Measurements from ENCODE around the gene FLYWCH2. TPM values are rescaled to one million over a fixed set of nuclear protein-coding genes. Genes with fewer than 3 reads are reported as not detected.
"Not testable (repeated sequence)": the region's sequence is repeated elsewhere in the genome, so short reads cannot be mapped to it uniquely, and the experiment has no call there.

FLYWCH2 gene
- polyA plus RNA-seq, 1 donor from 2014 or later = 20.8 TPM

DNA sequence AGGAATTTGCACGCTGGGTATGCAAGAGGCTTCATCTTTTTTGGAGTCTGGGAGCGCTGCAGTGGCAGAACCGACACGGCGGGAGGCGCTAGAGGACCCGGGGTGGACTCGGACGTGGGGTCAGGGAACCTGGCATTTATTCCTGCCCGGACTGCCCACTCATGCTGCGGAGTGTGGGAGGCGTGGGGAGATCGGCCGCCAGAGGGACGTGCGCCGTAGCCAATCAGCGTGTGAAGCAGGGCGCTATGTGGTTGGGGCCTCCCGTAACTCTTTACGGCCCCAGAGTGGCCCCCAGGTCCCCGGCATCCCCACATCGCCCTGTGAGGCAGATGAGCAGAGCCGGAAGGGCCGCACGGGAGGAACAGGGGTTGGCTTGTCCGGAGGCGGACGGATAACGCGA, 11.2 kb downstream of the FLYWCH2 start:
- no peaks in the 10 kb centered on the region for H3K36me3 Mint-ChIP-seq
- H3K9me3 Mint-ChIP-seq = no peaks in the 10 kb centered on the region
- no peak overlapping the region for H3K4me3 Mint-ChIP-seq
- H3K27ac Mint-ChIP-seq = no peak overlapping the region
- peaks cover 6% of the 10 kb centered on the region in 3 donors for H3K4me1 Mint-ChIP-seq
- no peaks in the 10 kb centered on the region for H3K27me3 Mint-ChIP-seq

DNA sequence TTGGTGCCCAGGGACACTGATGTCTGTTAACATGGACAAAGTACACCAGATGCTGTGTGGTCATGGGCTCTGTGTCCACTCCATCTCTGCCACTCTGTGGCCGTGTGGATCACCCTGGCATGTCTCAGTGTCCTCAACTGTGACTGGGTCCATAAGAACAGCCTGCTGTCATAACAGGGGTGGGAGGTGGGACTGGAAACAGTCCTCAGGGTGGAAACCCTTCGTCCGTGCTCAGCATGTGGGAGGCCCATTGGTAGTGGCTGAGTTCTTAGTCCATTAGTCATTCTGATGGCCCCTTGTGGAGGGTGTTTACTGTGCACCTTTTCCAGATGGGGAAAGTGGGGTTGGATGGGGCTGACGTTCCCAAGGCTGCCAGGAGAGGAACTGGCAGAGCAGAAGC, 12.8 kb downstream of the FLYWCH2 start:
- H3K4me3 Mint-ChIP-seq = no peak overlapping the region
- H3K27ac Mint-ChIP-seq = no peak overlapping the region
- H3K36me3 Mint-ChIP-seq = no peaks in the 10 kb centered on the region
- peaks cover 6% of the 10 kb centered on the region in 3 donors for H3K4me1 Mint-ChIP-seq
- H3K9me3 Mint-ChIP-seq = no peaks in the 10 kb centered on the region
- H3K27me3 Mint-ChIP-seq = no peaks in the 10 kb centered on the region

DNA sequence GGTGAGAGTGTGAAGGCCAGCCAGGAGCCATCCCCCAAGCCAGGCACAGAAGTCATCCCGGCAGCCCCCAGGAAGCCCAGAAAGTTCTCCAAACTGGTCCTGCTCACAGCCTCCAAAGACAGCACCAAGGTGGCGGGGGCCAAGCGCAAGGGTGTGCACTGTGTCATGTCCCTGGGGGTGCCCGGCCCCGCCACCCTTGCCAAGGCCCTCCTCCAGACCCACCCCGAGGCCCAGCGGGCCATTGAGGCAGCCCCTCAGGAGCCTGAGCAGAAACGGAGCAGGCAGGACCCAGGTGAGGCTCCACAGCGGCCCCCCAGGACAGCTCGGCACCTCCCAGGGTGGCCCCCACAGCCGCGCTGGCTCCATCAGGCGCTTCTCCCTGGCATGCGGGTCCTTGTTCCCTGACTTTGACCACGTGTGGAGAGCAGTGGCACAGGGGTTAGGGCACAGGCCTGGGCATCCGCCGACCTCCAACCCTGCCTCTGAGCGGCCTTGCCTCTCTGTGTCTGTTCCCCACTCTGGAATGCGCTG, 13.5 kb downstream of the FLYWCH2 start:
- Mint-ChIP-seq H3K9me3 (no peaks in the 10 kb centered on the region), H3K4me1 (peaks cover 6% of the 10 kb centered on the region in 3 donors), H3K4me3 (peak overlapping the region in 1 of 4 donors; percentile 79), H3K27me3 (no peaks in the 10 kb centered on the region), H3K36me3 (no peaks in the 10 kb centered on the region), H3K27ac (peak overlapping the region in 2 of 3 donors; percentile 78 to 91)

DNA sequence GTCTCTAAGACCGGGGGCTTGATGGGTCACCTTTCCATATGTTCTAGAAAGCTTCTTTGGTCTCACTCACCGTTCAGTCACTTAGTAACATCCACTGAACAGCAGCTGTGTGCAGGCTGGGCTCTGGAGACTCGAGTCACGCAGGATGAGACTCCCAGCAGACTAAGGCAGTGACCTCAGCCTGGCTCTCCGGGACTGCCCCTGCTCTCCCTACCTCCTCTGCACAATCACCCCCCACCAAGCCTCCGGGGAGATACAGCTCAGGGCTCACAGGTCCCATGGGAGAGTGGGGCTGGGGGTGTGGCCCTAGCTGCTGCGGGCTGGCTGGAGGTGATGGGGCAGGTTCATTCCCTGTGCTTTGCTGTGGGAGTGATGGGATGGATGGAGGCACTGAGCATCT, 14.1 kb downstream of the FLYWCH2 start:
- H3K4me1 Mint-ChIP-seq = peaks cover 6% of the 10 kb centered on the region in 3 donors
- peak overlapping the region in 3 of 4 donors; percentile 75 to 79 (median 79) for H3K4me3 Mint-ChIP-seq
- peak overlapping the region in 2 of 3 donors; percentile 78 to 91 for H3K27ac Mint-ChIP-seq
- H3K36me3 Mint-ChIP-seq = no peaks in the 10 kb centered on the region
- H3K9me3 Mint-ChIP-seq = no peaks in the 10 kb centered on the region
- H3K27me3 Mint-ChIP-seq = no peaks in the 10 kb centered on the region

DNA sequence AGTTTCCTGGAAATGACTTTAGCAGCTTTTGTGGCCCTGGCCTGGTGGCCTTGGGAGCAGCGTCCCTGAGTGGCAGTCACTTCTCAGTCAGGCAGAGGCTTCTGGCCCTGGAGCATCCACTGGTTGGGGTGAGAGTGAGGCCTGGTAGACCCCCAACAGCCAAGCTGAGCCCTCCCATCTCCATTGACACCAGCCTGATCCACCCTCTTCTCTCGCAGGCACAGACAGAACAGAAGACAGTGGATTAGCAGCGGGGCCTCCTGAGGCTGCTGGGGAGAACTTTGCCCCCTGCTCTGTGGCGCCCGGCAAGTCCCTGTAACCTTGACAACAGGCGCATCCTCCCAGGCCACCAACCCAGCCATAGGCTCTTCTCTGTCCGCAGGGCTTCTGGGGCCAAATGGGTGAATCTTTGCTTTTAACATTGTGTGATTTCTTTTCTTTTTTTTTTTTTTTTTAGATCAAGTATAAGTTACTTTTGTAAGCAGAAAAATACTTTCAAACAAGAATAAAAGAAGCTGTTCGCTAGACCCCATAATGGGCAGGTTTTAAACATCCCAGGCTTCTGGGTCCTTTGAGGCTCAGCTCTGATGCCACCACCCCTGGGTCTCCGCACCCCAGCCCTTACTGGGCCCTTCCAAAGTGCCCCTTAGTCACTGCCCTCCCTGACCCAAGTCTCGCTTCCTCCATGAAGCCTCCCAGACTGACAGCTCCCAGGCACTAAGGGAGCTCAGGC, 16.0 kb downstream of the FLYWCH2 start:
- no peaks in the 10 kb centered on the region for H3K9me3 Mint-ChIP-seq
- H3K27me3 Mint-ChIP-seq = no peaks in the 10 kb centered on the region
- no peak overlapping the region for H3K4me3 Mint-ChIP-seq
- no peaks in the 10 kb centered on the region for H3K36me3 Mint-ChIP-seq
- H3K4me1 Mint-ChIP-seq = peaks cover 6 to 10% (median 9%) of the 10 kb centered on the region in 3 donors
- no peak overlapping the region for H3K27ac Mint-ChIP-seq

DNA sequence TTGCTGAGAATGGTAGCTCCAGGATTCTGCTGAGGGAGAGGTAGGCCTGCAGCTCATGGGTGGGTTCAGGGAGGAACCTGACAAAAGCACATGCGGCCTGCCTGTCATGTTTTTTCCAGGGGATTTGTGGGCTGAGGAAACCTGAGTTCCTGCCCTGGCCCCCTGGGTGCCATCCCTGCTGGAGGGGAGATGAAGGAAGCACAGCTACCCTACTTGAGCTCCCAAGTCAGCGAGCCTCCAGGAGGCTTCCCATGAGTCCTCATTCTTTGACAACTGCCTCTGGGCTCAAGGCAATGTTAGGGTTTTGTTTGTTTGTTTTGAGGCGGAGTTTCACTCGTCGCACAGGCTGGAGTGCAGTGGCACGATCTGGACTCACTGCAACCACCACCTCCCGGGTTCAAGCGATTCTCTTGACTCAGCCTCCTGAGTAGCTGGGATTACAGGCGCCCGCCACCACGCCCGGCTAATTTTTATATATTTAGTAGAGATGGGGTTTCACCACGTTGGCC, 16.6 kb downstream of the FLYWCH2 start:
- H3K36me3 Mint-ChIP-seq = no peaks in the 10 kb centered on the region
- H3K4me1 Mint-ChIP-seq = peaks cover 6 to 12% (median 11%) of the 10 kb centered on the region in 3 donors
- no peak overlapping the region for H3K27ac Mint-ChIP-seq
- no peak overlapping the region for H3K4me3 Mint-ChIP-seq
- H3K27me3 Mint-ChIP-seq = no peaks in the 10 kb centered on the region
- H3K9me3 Mint-ChIP-seq = no peaks in the 10 kb centered on the region

DNA sequence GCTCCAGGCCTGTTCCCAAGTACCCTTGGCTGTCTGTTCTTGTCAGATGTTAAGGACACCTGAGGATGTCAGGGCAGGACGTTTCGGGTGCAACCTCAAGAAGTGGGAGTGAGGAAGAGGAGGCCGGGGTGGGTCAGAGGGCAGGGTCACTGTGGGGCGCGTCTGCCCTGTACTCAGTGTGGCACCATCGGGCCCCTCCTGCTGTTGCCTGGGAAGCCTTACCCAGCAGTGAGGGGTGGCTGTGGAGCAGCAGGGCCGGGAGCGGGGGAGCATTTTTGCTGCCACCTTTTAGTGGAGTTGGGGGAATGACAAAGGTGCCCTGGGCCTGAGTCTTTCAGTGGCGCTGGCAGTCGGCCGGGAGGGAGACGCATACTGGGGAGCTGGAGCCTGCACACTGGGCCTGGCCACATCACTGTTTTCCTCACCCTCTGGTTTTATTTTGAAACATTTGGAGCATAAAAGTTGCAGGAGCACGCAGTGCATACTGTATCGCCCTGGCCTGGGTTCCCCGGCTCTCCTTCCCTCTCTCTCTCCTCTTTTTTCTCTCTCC, 17.6 kb downstream of the FLYWCH2 start:
- Mint-ChIP-seq H3K4me1 (peaks cover 6 to 12% (median 11%) of the 10 kb centered on the region in 3 donors), H3K27me3 (no peaks in the 10 kb centered on the region), H3K36me3 (no peaks in the 10 kb centered on the region), H3K27ac (no peak overlapping the region), H3K4me3 (peak overlapping the region in 1 of 4 donors; percentile 52), H3K9me3 (no peaks in the 10 kb centered on the region)

DNA sequence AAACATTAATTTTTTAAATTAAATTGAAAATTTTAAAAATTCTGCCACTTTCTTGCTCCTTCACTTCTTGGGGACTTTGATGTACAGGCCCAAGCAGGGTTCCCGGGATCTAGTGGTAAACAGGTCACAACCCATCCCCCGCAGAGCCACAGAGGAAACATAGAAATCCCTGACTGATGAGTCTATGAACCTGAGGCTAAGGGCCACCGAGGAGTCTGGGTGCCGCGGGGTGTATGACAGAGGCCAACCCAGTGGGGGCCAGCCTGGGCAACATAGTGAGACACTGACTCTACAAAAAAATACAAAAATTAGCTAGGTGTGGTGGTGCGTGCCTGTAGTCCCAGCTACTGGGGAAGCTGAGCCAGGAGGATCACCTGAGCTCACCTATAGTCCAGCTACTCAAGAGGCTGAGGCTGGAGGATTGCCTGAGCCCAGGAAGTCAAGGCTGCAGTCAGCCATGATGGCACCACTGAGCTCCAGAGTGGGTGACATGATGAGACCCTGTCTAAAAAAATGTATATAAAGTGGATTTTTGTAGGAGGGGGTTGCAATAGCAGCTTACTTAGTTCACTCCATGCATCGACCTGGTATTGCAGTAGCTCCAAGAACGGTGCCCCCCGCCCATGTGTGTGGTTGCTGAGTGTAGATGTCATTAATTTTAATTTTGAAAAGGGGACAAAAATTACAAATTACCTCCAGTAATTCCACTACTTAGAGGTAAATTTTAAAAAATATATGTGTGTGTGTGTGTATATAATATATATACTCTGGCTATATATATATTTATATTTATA, 19.5 kb downstream of the FLYWCH2 start:
- no peak overlapping the region for H3K27ac Mint-ChIP-seq

DNA sequence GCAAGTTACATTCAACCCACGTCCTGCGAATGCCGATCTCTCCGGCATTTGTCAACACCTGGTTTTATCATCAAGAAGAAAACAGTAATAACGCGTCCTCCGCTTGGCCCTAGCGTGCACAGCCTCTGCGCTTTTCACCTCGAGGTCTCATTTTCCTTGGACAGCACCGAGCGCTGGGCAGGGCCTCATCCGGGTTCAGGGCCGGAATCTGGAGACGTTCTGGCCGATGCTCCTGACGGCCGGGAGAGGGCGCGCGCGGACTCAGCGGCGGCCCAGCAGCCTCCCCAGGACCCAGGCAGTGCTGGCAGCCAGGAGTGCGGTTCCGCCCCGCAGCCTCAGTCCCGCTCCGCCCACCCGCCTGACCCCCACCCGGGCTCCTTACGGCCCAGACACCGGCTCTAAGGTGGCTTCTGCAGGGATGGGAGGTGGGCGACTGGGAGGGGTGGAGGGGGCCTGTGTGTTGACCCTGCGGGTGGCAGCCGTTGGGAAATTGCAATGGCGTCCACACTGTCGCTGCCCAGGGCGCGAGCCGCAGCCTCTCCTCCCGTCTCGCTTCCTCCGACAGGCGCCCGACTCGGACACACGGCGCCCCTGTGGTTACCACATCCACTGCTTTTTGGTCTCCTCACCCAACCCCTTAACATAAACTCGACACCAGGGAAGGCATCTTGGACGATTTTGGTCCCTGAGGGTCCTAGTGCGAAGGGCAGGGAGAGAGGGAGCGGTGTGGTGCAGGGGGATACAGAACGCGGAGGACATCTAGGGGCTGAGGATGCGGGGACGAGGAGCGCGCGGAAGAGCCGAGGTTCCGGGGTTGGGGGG, 21.3 kb downstream of the FLYWCH2 start:
- peak overlapping the region; percentile 23 to 94 (median 73) for H3K27ac Mint-ChIP-seq
- H3K9me3 Mint-ChIP-seq = no peaks in the 10 kb centered on the region
- H3K4me3 Mint-ChIP-seq = peak overlapping the region; percentile 89 to 98 (median 97)
- no peaks in the 10 kb centered on the region for H3K27me3 Mint-ChIP-seq
- H3K4me1 Mint-ChIP-seq = peaks cover 10 to 19% (median 18%) of the 10 kb centered on the region in 3 donors
- H3K36me3 Mint-ChIP-seq = no peaks in the 10 kb centered on the region

More for the DNA sequence above, 19.5 kb downstream of the FLYWCH2 start:
- Mint-ChIP-seq H3K4me1 (peaks cover 10 to 17% (median 17%) of the 10 kb centered on the region in 3 donors), H3K4me3 (peak overlapping the region in 1 of 4 donors; percentile 97), H3K27me3 (no peaks in the 10 kb centered on the region), H3K36me3 (no peaks in the 10 kb centered on the region), H3K9me3 (no peaks in the 10 kb centered on the region)

DNA sequence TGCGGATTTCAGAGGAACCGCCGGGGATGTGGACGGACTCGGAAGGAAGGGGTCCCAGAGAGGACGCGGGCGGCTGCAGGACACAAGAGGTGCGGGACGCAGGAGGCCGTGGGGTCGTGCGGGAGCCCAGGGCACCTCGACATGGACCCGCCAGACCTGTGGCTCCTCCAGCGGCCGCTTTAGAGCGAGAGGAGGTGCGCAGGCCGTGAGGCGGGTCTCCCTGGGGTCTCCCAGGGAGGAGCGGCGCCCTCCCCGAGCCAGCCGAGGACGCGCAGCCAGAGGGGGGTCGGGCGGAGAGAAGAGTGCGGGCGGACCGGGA, 21.9 kb downstream of the FLYWCH2 start:
- Mint-ChIP-seq H3K27ac (peak overlapping the region in 2 of 3 donors; percentile 23 to 94), H3K27me3 (no peaks in the 10 kb centered on the region), H3K36me3 (no peaks in the 10 kb centered on the region), H3K4me3 (peak overlapping the region; percentile 89 to 98 (median 97)), H3K9me3 (no peaks in the 10 kb centered on the region), H3K4me1 (peaks cover 10 to 19% (median 18%) of the 10 kb centered on the region in 3 donors)

DNA sequence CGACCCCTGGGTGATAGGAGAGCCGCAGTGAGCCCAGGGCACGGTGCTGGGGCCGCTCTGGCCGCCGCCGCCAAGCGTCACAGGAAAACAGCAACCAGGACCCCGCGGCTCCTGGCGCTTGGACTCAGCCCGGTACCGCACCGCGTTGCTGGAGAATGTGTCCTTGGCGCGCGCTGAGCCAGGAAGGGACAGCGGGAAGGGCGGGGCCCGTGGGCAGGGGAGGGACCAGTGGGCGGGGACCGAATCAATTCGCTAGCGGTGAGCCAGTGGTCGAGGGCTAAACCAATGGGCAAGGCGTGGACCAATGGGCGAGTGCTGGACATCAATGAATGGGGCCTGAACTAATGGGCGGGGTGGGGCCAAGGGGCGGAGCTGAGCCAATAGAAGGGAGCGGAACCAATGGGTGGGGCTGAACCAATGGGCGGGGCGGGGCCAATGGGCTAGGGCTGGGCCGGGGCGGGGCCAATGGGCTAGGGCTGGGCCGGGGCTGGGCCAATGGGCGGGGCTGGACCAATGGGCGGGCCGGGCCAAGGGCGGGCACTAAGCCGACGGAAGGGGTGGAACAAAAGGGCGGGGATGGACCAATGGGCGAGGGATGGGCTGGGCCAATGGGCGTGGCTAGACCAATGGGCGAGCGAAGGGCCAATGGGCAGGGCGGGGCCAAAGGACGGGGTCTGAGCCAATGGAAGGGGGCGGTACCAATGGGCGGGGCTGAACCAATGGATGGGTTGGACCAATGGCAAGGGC, 22.4 kb downstream of the FLYWCH2 start:
- H3K27me3 Mint-ChIP-seq = no peaks in the 10 kb centered on the region
- peak overlapping the region; percentile 89 to 98 (median 97) for H3K4me3 Mint-ChIP-seq
- H3K27ac Mint-ChIP-seq = peak overlapping the region; percentile 23 to 71 (median 53)
- H3K36me3 Mint-ChIP-seq = no peaks in the 10 kb centered on the region
- H3K4me1 Mint-ChIP-seq = peaks cover 12 to 20% (median 18%) of the 10 kb centered on the region in 3 donors
- H3K9me3 Mint-ChIP-seq = no peaks in the 10 kb centered on the region

DNA sequence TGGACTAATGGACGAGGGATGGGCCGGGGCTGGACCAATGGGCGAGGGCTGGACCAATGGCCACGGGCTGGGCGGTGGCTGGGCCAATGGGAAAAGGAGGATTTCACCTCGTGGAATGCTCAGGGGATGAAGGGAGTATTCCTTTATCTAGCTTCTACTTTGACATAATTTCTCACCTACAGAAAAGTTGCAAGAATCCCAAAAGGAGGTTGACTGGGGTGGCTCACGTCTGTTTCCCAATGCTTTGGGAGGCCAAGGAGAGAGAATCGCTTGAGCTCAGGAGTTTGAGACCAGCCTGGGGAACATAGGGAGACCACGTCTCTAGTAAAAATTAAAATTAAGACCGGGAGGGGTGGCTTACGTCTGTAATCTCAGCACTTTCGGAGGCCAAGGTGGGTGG, 23.0 kb downstream of the FLYWCH2 start:
- Mint-ChIP-seq H3K9me3 (no peaks in the 10 kb centered on the region), H3K27ac (peak overlapping the region; percentile 23 to 71 (median 53)), H3K27me3 (no peaks in the 10 kb centered on the region), H3K4me1 (peaks cover 15 to 24% (median 20%) of the 10 kb centered on the region in 3 donors), H3K4me3 (peak overlapping the region; percentile 44 to 97 (median 80)), H3K36me3 (no peaks in the 10 kb centered on the region)

DNA sequence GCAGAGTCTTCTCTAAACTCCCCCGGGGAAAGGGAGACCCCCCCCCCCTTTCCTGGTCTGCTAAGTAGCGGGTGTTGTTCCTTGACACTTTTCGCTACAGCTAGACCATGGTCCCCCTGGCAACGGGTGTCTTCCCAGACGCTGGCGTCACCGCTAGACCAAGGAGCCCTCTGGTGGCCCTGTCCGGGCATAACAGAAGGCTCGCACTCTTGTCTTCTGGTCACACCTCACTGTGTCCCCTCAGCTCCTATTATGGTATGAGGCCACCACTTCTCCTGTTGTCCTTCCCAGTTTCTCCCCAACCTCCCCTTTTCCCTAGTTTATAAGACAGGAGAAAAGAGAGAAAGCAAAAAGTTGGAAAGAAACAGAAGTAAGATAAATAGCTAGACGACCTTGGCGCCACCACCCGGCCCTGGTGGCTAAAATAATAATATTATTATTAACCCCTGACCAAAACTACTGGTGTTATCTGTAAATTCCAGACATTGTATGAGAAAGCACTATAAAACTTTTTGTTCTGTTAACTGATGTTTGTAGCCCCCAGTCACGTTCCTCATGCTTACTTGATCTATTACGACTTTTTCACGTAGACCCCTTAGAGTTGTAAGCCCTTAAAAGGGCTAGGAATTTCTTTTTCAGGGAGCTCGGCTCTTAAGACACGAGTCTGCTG, 24.2 kb downstream of the FLYWCH2 start:
- H3K4me3 Mint-ChIP-seq = peak overlapping the region in 2 of 4 donors; percentile 5 to 82
- H3K4me1 Mint-ChIP-seq = peaks cover 22 to 27% (median 23%) of the 10 kb centered on the region in 3 donors
- not testable (repeated sequence) for H3K27me3 Mint-ChIP-seq, H3K36me3 Mint-ChIP-seq, H3K9me3 Mint-ChIP-seq
- H3K27ac Mint-ChIP-seq = peak overlapping the region; percentile 71 to 94 (median 86)

All from IgD-negative memory B cell (primary cell).